Brain microvascular endothelial cell (primary cell): ENCODE measurements around the gene GCKR.

Experiments used
- DNase-seq: peaks from one replicate; pipeline ENCODE4 v3.0.0-alpha.2; 2020
- H3K27ac ChIP-seq: fragments of 250-450 bp; sonication (Bioruptor Pico); 2 replicates; pipeline ENCODE4 v1.5.1; 2020; ENCODE audit warnings: mild to moderate bottlenecking, moderate library complexity
- H3K27me3 ChIP-seq: fragments of 250-450 bp; sonication (Bioruptor Pico); replicated peaks from 2 replicates; pipeline ENCODE4 v1.5.1; 2020; ENCODE audit warnings: mild to moderate bottlenecking
- H3K36me3 ChIP-seq: fragments of 250-450 bp; sonication (Bioruptor Pico); replicated peaks from 2 replicates; pipeline ENCODE4 v1.5.1; 2020; ENCODE audit warnings: mild to moderate bottlenecking
- H3K4me3 ChIP-seq: 2 replicates; pipeline ENCODE4 v1.5.1; 2011; ENCODE audit warnings: low read depth, mild to moderate bottlenecking, control low read depth, low read length, moderate library complexity
- CTCF ChIP-seq: IDR thresholded peaks from 2 replicates; pipeline ENCODE4 v1.5.1; 2011; ENCODE audit warnings: low read depth, mild to moderate bottlenecking, moderate library complexity, low read length, control low read depth, inconsistent platforms; ENCODE audit errors: missing control alignments
- in situ Hi-C: cut with HindIII; loops from 2 replicates; pipeline ENCODE4 v1.10.0; 2017; ENCODE audit warnings: low sequenced_read_pairs, low pct_ligation_motif_present

GCKR gene

GRCh38 chr2:27493948-27494283 lies 2.7 kb upstream of the GCKR start:
- in situ Hi-C loops, result no loop called here
- no peaks in the 10 kb centered on the region for H3K36me3 ChIP-seq
- H3K27ac ChIP-seq, result no peak overlapping the region
- H3K4me3 ChIP-seq, result peak overlapping the region; percentile 69
- TF ChIP-seq CTCF, result no peak
- DNase-seq, result no peak
- H3K27me3 ChIP-seq, result no peaks in the 10 kb centered on the region

GRCh38 chr2:27494284-27494943 lies 2.2 kb upstream of the GCKR start:
- in situ Hi-C loops, result no loop called here
- DNase-seq, result no peak
- H3K27me3 ChIP-seq, result no peaks in the 10 kb centered on the region
- TF ChIP-seq CTCF, result peak; percentile 40
- no peak overlapping the region for H3K27ac ChIP-seq
- peak overlapping the region; percentile 69 for H3K4me3 ChIP-seq
- H3K36me3 ChIP-seq, result no peaks in the 10 kb centered on the region

DNA sequence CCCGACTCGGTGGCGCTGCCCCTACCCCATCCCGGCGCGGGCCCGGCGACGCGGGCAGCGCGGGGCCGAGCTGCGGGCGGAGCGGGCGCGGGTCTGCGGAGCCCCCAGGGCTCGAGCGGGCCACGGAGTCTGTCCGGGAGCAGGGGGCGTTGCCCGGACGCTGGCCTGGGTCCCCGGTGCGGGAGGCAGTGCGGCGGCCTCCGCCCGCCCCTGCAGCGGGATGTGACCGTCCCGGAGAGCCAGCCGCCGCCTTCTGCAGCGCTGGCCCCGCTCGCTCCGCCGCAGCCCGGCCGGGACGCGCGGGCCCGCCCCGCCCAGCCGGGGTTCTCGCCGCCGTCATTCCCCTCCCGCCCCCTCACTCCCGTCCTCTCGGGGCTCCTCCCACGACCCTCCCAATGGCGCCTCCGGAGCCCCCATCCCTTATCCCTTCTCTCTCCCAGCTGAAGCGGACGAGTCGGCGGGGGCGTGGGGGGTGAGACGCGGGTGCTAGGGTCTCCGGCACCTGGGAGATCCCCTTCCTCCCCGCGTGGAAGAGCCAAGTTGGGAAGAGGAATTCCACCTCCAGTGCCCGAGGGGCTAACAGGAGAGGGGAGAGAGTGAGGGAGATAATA lies 1.6 kb upstream of the GCKR start, which contains the start of gene FNDC4:
Gene FNDC4 (minus strand): TSS at position 257 of the 611 bp plus-strand sequence. CDS start 521 bp downstream, outside the sequence.
- in situ Hi-C loops, result no loop called here
- Histone ChIP-seq H3K27me3 (no peaks in the 10 kb centered on the region), H3K4me3 (peak within 1 kb of the TSS; percentile 69), H3K27ac (no peak within 1 kb of the TSS), H3K36me3 (no peaks in the 10 kb centered on the region)
- DNase-seq, result no peak
- no peak for TF ChIP-seq CTCF

- Histone ChIP-seq H3K27ac (no peak overlapping the region), H3K27me3 (no peaks in the 10 kb centered on the region), H3K36me3 (no peaks in the 10 kb centered on the region), H3K4me3 (no peak overlapping the region)
- TF ChIP-seq CTCF, result no peak
- in situ Hi-C loops, result no loop called here
- no peak for DNase-seq
Observed at GRCh38 chr2:27495840-27496356, 741 bp upstream of the GCKR start.

DNA sequence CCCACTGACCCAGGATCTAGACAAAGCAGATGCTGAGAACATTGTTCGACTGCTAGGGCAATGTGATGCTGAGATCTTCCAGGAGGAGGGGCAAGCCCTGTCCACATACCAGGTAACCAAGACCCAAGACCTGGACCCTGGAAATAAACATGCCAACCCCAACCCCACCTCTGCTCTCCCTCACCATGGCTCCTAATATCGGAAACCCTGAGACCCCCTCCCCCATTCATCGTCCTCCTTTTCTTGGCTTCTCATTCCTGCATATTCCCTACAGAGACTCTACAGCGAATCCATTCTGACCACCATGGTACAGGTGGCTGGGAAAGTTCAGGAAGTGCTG lies 619 bp downstream of the GCKR start:
- Histone ChIP-seq H3K27ac (no peak overlapping the region), H3K4me3 (no peak overlapping the region), H3K27me3 (no peaks in the 10 kb centered on the region), H3K36me3 (no peaks in the 10 kb centered on the region)
- no peak for DNase-seq
- TF ChIP-seq CTCF, result no peak
- in situ Hi-C loops, result no loop called here
